ENCODE data around the gene RRP15.

RRP15 gene

GRCh38 chr1:218341325-218341724, 56.2 kb downstream of the RRP15 start:
- DNase-seq (ENCODE audit: low read depth, low spot score), result no peak

- DNase-seq (ENCODE audit: low read depth, low spot score), result no peak
These were observed 57.0 kb downstream of the RRP15 start for GRCh38 chr1:218342091-218342490.

- no peak for DNase-seq (ENCODE audit: low read depth, low spot score)
These were observed 60.0 kb downstream of the RRP15 start, which contains the start of gene TGFB2 for GRCh38 chr1:218344814-218345672. TSS of gene TGFB2 (plus strand) at chr1:218345336. CDS start at chr1:218346702, 1,366 bp downstream.

- DNase-seq (ENCODE audit: low read depth, low spot score), result no peak
These were observed 60.7 kb downstream of the RRP15 start for GRCh38 chr1:218345673-218346390.

- DNase-seq (ENCODE audit: low read depth, low spot score), result no peak
These were observed 61.5 kb downstream of the RRP15 start for GRCh38 chr1:218346391-218347204.

GRCh38 chr1:218347336-218347722, 62.2 kb downstream of the RRP15 start:
- no peak for DNase-seq (ENCODE audit: low read depth, low spot score)

- DNase-seq (ENCODE audit: low read depth, low spot score), result no peak
These were observed 62.9 kb downstream of the RRP15 start for GRCh38 chr1:218347723-218348627.

GRCh38 chr1:218348628-218349071, 63.6 kb downstream of the RRP15 start:
- no peak for DNase-seq (ENCODE audit: low read depth, low spot score)

GRCh38 chr1:218349348-218350034, 64.4 kb downstream of the RRP15 start:
- no peak for DNase-seq (ENCODE audit: low read depth, low spot score)

- no peak for DNase-seq (ENCODE audit: low read depth, low spot score)
These were observed 65.0 kb downstream of the RRP15 start for GRCh38 chr1:218350035-218350525.

GRCh38 chr1:218350801-218351266, 65.7 kb downstream of the RRP15 start:
- no peak for DNase-seq (ENCODE audit: low read depth, low spot score)

GRCh38 chr1:218351391-218352074, 66.4 kb downstream of the RRP15 start:
- no peak for DNase-seq (ENCODE audit: low read depth, low spot score)

GRCh38 chr1:218352075-218352438, 67.0 kb downstream of the RRP15 start:
- no peak for DNase-seq (ENCODE audit: low read depth, low spot score)

- no peak for DNase-seq (ENCODE audit: low read depth, low spot score)
These were observed 68.6 kb downstream of the RRP15 start for GRCh38 chr1:218353656-218354055.

- DNase-seq (ENCODE audit: low read depth, low spot score), result no peak
These were observed 70.2 kb downstream of the RRP15 start for GRCh38 chr1:218355278-218355677.

GRCh38 chr1:218357211-218357892, 72.3 kb downstream of the RRP15 start:
- DNase-seq (ENCODE audit: low read depth, low spot score), result no peak

- DNase-seq (ENCODE audit: low read depth, low spot score), result no peak
These were observed 72.8 kb downstream of the RRP15 start for GRCh38 chr1:218357893-218358232.

GRCh38 chr1:218361298-218362065, 76.4 kb downstream of the RRP15 start:
- DNase-seq (ENCODE audit: low read depth, low spot score), result no peak

Measured in iPS DF 19.7 (cell line).